Measurements from ENCODE around the gene MEPCE. TPM values are rescaled to one million over a fixed set of nuclear protein-coding genes. Genes with fewer than 3 reads are reported as not detected.
A peak's percentile ranks its signal among the peaks of the same experiment; 100 is the strongest.
"Not testable (repeated sequence)": the region's sequence is repeated elsewhere in the genome, so short reads cannot be mapped to it uniquely, and the experiment has no call there.

MEPCE gene
- total and polyA plus RNA-seq, 10 of the 15 experiments (the other 5 are each of a cell fraction or from before 2014, with no cell fraction given) = 8.2 to 48.0 (median 22.1) TPM

- H3K4me1 ChIP-seq (ENCODE audit: control insufficient read depth, insufficient read depth, low read length); H3K9me3 ChIP-seq (replicated peaks; ENCODE audit: control insufficient read depth, insufficient read depth, low read length); H3K4me2 ChIP-seq (ENCODE audit: control insufficient read depth, insufficient read depth); FAIRE-seq; H3K9ac ChIP-seq (ENCODE audit: control insufficient read depth, insufficient read depth, low read length); ATAC-seq; H3K36me3 ChIP-seq (ENCODE audit: control insufficient read depth in 2 of 2, insufficient read depth in 2 of 2, low read length in 1 of 2); H3K4me3 ChIP-seq; H3K27ac ChIP-seq (ENCODE audit: control insufficient read depth, insufficient read depth); DNase-seq (ENCODE audit: low read depth, low spot score); H4K20me1 ChIP-seq (ENCODE audit: control insufficient read depth, insufficient read depth); H3K79me2 ChIP-seq (ENCODE audit: control insufficient read depth, insufficient read depth, low read length); BruUV-seq (replicated peaks); H2AFZ ChIP-seq (ENCODE audit: control insufficient read depth, low read depth, low read length); in situ Hi-C loops (cut with MboI); H3K27me3 ChIP-seq (replicated peaks in 1 of 2; ENCODE audit: control insufficient read depth in 2 of 2, insufficient read depth in 2 of 2, low read length in 1 of 2); intact Hi-C loops (cut with micrococcal nuclease; ENCODE audit: unreplicated experiment): not testable (repeated sequence)
- 0 out of 2 replicates have a peak, but pooled peaks have one; percentile 15 for TF ChIP-seq ZBTB33 (IDR thresholded peaks at IDR 0.05)
- ChIA-PET CTCF (interaction anchor here (2.8 kb wide), 1 partner anchor 26 kb away, joined by 12 read pairs; no protein-coding TSS in a partner anchor), POLR2A (interaction anchor here (0.7 to 3.0 kb wide), 5 partner anchors 10 to 883 kb away, joined by 3 to 11 read pairs (median 3); partner anchors contain the start of gene ZCWPW1), SMC1A (ENCODE audit: uncharacterized antibody, unreplicated experiment) (interaction anchor here (1.0 to 4.0 kb wide), 8 partner anchors 10 to 47 kb away, joined by 3 to 13 read pairs (median 4); partner anchors contain the start of gene ZCWPW1), RAD21 (ENCODE audit: unreplicated experiment) (interaction anchor here (1.6 to 1.8 kb wide), 2 partner anchors 15 to 26 kb away, joined by 4 to 7 read pairs; no protein-coding TSS in a partner anchor)
- 94% methylated on average over 40 of the region's 49 CpGs for WGBS (ENCODE audit: insufficient coverage, insufficient replicate concordance, low lambda C conversion rate, missing lambda C conversion rate)
These were observed 47.9 kb upstream of the MEPCE start for GRCh38 chr7:100381531-100382233.

Measured in GM12878 (cell line).